ENCODE results near the gene ANKRD36. TPM values are rescaled to one million over a fixed set of nuclear protein-coding genes. Genes with fewer than 3 reads are reported as not detected.
"Not testable (repeated sequence)": the region's sequence is repeated elsewhere in the genome, so short reads cannot be mapped to it uniquely, and the experiment has no call there.

The ANKRD36 gene
- total RNA-seq, 1 donor from 2014 or later = 2.8 TPM

GRCh38 chr2:97268075-97268591 is 155.2 kb downstream of the ANKRD36 start:
- peak; percentile 41 for DNase-seq (ENCODE audit: low spot score)
- not testable (repeated sequence) for ATAC-seq

GRCh38 chr2:97276232-97276798 is 163.4 kb downstream of the ANKRD36 start:
- ATAC-seq; DNase-seq (ENCODE audit: low spot score): not testable (repeated sequence)

GRCh38 chr2:97285187-97285586 is 172.2 kb downstream of the ANKRD36 start:
- peak; percentile 59 for ATAC-seq
- not testable (repeated sequence) for DNase-seq (ENCODE audit: low spot score)

GRCh38 chr2:97293687-97294086 is 180.7 kb downstream of the ANKRD36 start:
- not testable (repeated sequence) for ATAC-seq; DNase-seq (ENCODE audit: low spot score)

Other genes with a start within 250 kb of the ANKRD36 start
- 18.6 TPM for gene SEMA4C, start 243.1 kb upstream of the ANKRD36 start, total RNA-seq
- gene FAM178B, start 126.6 kb upstream of the ANKRD36 start, total RNA-seq = 0.43 TPM
- 3.9 TPM for gene FAHD2B, start 18.3 kb upstream of the ANKRD36 start, total RNA-seq